ENCODE measurements around the gene TADA2B. TPM values are rescaled to one million over a fixed set of nuclear protein-coding genes. Genes with fewer than 3 reads are reported as not detected.

The TADA2B gene
- total RNA-seq, 2 experiments from 2014 or later = 8.2 to 9.9 TPM

- no peak overlapping the region for H3K27ac Mint-ChIP-seq
- CTCF ChIA-PET = interaction anchor here (0.6 kb wide), 1 partner anchor 256 kb away, joined by 4 read pairs; no protein-coding TSS in a partner anchor
These were observed 35.8 kb upstream of the TADA2B start for GRCh38 chr4:7007142-7007907.

GRCh38 chr4:7007944-7008343 is 35.2 kb upstream of the TADA2B start:
- DNase-seq = no peak
- intact Hi-C loops (cut with micrococcal nuclease) = no loop called here
- Mint-ChIP-seq H3K4me1 (ENCODE audit: low read depth) (no peaks in the 10 kb centered on the region), H3K36me3 (ENCODE audit: low read depth) (peaks cover 29% of the 10 kb centered on the region), H3K4me3 (no peak overlapping the region), H3K9me3 (no peaks in the 10 kb centered on the region), H3K27me3 (ENCODE audit: low read depth) (no peaks in the 10 kb centered on the region), H3K27ac (no peak overlapping the region)
- CTCF ChIA-PET = no interaction called here

More at GRCh38 chr4:7007142-7007907, 35.8 kb upstream of the TADA2B start:
- Mint-ChIP-seq H3K4me3 (no peak overlapping the region), H3K9me3 (no peaks in the 10 kb centered on the region), H3K4me1 (ENCODE audit: low read depth) (no peaks in the 10 kb centered on the region), H3K36me3 (ENCODE audit: low read depth) (peaks cover 28% of the 10 kb centered on the region), H3K27me3 (ENCODE audit: low read depth) (no peaks in the 10 kb centered on the region)
- intact Hi-C loops (cut with micrococcal nuclease) = no loop called here
- DNase-seq = no peak

- Mint-ChIP-seq H3K9me3 (no peaks in the 10 kb centered on the region), H3K4me3 (no peak overlapping the region), H3K36me3 (ENCODE audit: low read depth) (peaks cover 39% of the 10 kb centered on the region), H3K4me1 (ENCODE audit: low read depth) (peaks cover 2% of the 10 kb centered on the region), H3K27ac (no peak overlapping the region), H3K27me3 (ENCODE audit: low read depth) (no peaks in the 10 kb centered on the region)
- CTCF ChIA-PET = interaction anchor here (0.6 kb wide), 1 partner anchor 283 kb away, joined by 6 read pairs; no protein-coding TSS in a partner anchor
- intact Hi-C loops (cut with micrococcal nuclease) = no loop called here
- no peak for DNase-seq
These were observed 33.6 kb upstream of the TADA2B start for GRCh38 chr4:7009564-7009963.

GRCh38 chr4:7013175-7013574 is 30.0 kb upstream of the TADA2B start:
- peaks cover 40% of the 10 kb centered on the region for H3K36me3 Mint-ChIP-seq (ENCODE audit: low read depth)
- H3K4me1 Mint-ChIP-seq (ENCODE audit: low read depth) = peaks cover 2% of the 10 kb centered on the region
- DNase-seq = no peak
- intact Hi-C loops (cut with micrococcal nuclease) = no loop called here
- CTCF ChIA-PET = interaction anchor here (1.3 kb wide), 1 partner anchor 58 kb away, joined by 3 read pairs; no protein-coding TSS in a partner anchor
- H3K4me3 Mint-ChIP-seq = no peak overlapping the region
- H3K9me3 Mint-ChIP-seq = no peaks in the 10 kb centered on the region
- no peaks in the 10 kb centered on the region for H3K27me3 Mint-ChIP-seq (ENCODE audit: low read depth)
- no peak overlapping the region for H3K27ac Mint-ChIP-seq

- no peak overlapping the region for H3K27ac Mint-ChIP-seq
- CTCF ChIA-PET = no interaction called here
- no peaks in the 10 kb centered on the region for H3K27me3 Mint-ChIP-seq (ENCODE audit: low read depth)
- no peaks in the 10 kb centered on the region for H3K9me3 Mint-ChIP-seq
- no peak for DNase-seq
- intact Hi-C loops (cut with micrococcal nuclease) = no loop called here
- H3K36me3 Mint-ChIP-seq (ENCODE audit: low read depth) = peaks cover 33% of the 10 kb centered on the region
- H3K4me1 Mint-ChIP-seq (ENCODE audit: low read depth) = peaks cover 2% of the 10 kb centered on the region
- no peak overlapping the region for H3K4me3 Mint-ChIP-seq
These were observed 28.4 kb upstream of the TADA2B start for GRCh38 chr4:7014815-7015214.

GRCh38 chr4:7015383-7016035 is 27.7 kb upstream of the TADA2B start:
- Mint-ChIP-seq H3K4me3 (no peak overlapping the region), H3K36me3 (ENCODE audit: low read depth) (peaks cover 27% of the 10 kb centered on the region), H3K4me1 (ENCODE audit: low read depth) (peaks cover 2% of the 10 kb centered on the region), H3K27me3 (ENCODE audit: low read depth) (no peaks in the 10 kb centered on the region), H3K27ac (no peak overlapping the region), H3K9me3 (no peaks in the 10 kb centered on the region)
- CTCF ChIA-PET = no interaction called here
- intact Hi-C loops (cut with micrococcal nuclease) = no loop called here
- DNase-seq = no peak

- Mint-ChIP-seq H3K27me3 (ENCODE audit: low read depth) (no peaks in the 10 kb centered on the region), H3K27ac (no peak overlapping the region), H3K36me3 (ENCODE audit: low read depth) (peaks cover 21% of the 10 kb centered on the region), H3K4me1 (ENCODE audit: low read depth) (peaks cover 2% of the 10 kb centered on the region), H3K9me3 (no peaks in the 10 kb centered on the region), H3K4me3 (no peak overlapping the region)
- DNase-seq = no peak
- CTCF ChIA-PET = no interaction called here
- intact Hi-C loops (cut with micrococcal nuclease) = no loop called here
These were observed 27.1 kb upstream of the TADA2B start for GRCh38 chr4:7016086-7016485.

- intact Hi-C loops (cut with micrococcal nuclease) = no loop called here
- CTCF ChIA-PET = no interaction called here
- no peaks in the 10 kb centered on the region for H3K27me3 Mint-ChIP-seq (ENCODE audit: low read depth)
- H3K27ac Mint-ChIP-seq = no peak overlapping the region
- H3K9me3 Mint-ChIP-seq = no peaks in the 10 kb centered on the region
- no peak for DNase-seq
- peaks cover 2% of the 10 kb centered on the region for H3K4me1 Mint-ChIP-seq (ENCODE audit: low read depth)
- H3K4me3 Mint-ChIP-seq = no peak overlapping the region
- H3K36me3 Mint-ChIP-seq (ENCODE audit: low read depth) = peaks cover 20% of the 10 kb centered on the region
These were observed 26.7 kb upstream of the TADA2B start for GRCh38 chr4:7016512-7016911.

GRCh38 chr4:7017446-7018048 is 25.6 kb upstream of the TADA2B start:
- DNase-seq = no peak
- Mint-ChIP-seq H3K4me1 (ENCODE audit: low read depth) (peaks cover 2% of the 10 kb centered on the region), H3K9me3 (no peaks in the 10 kb centered on the region), H3K36me3 (ENCODE audit: low read depth) (peaks cover 23% of the 10 kb centered on the region), H3K27ac (no peak overlapping the region), H3K27me3 (ENCODE audit: low read depth) (no peaks in the 10 kb centered on the region), H3K4me3 (no peak overlapping the region)
- intact Hi-C loops (cut with micrococcal nuclease) = no loop called here
- CTCF ChIA-PET = interaction anchor here (0.6 to 1.5 kb wide), 2 partner anchors 12 to 85 kb away, joined by 3 read pairs; no protein-coding TSS in a partner anchor

- intact Hi-C loops (cut with micrococcal nuclease) = no loop called here
- H3K4me3 Mint-ChIP-seq = no peak overlapping the region
- no peak overlapping the region for H3K27ac Mint-ChIP-seq
- peaks cover 2% of the 10 kb centered on the region for H3K4me1 Mint-ChIP-seq (ENCODE audit: low read depth)
- CTCF ChIA-PET = interaction anchor here (1.5 kb wide), 1 partner anchor 85 kb away, joined by 3 read pairs; no protein-coding TSS in a partner anchor
- no peaks in the 10 kb centered on the region for H3K27me3 Mint-ChIP-seq (ENCODE audit: low read depth)
- H3K9me3 Mint-ChIP-seq = no peaks in the 10 kb centered on the region
- no peak for DNase-seq
- peaks cover 18% of the 10 kb centered on the region for H3K36me3 Mint-ChIP-seq (ENCODE audit: low read depth)
These were observed 24.9 kb upstream of the TADA2B start for GRCh38 chr4:7018281-7018680.

- no peak overlapping the region for H3K4me3 Mint-ChIP-seq
- no peaks in the 10 kb centered on the region for H3K4me1 Mint-ChIP-seq (ENCODE audit: low read depth)
These were observed 23.8 kb upstream of the TADA2B start for GRCh38 chr4:7019367-7019766.

GRCh38 chr4:7020290-7020689 is 22.9 kb upstream of the TADA2B start:
- intact Hi-C loops (cut with micrococcal nuclease) = no loop called here
- DNase-seq = no peak
- H3K4me1 Mint-ChIP-seq (ENCODE audit: low read depth) = no peaks in the 10 kb centered on the region
- CTCF ChIA-PET = no interaction called here
- peaks cover 5% of the 10 kb centered on the region for H3K36me3 Mint-ChIP-seq (ENCODE audit: low read depth)
- H3K27ac Mint-ChIP-seq = no peak overlapping the region
- H3K4me3 Mint-ChIP-seq = no peak overlapping the region
- no peaks in the 10 kb centered on the region for H3K9me3 Mint-ChIP-seq
- H3K27me3 Mint-ChIP-seq (ENCODE audit: low read depth) = no peaks in the 10 kb centered on the region

More at GRCh38 chr4:7019367-7019766, 23.8 kb upstream of the TADA2B start:
- Mint-ChIP-seq H3K27ac (no peak overlapping the region), H3K36me3 (ENCODE audit: low read depth) (peaks cover 10% of the 10 kb centered on the region), H3K9me3 (no peaks in the 10 kb centered on the region), H3K27me3 (ENCODE audit: low read depth) (no peaks in the 10 kb centered on the region)
- DNase-seq = no peak
- CTCF ChIA-PET = interaction anchor here (1.5 kb wide), 1 partner anchor 84 kb away, joined by 3 read pairs; no protein-coding TSS in a partner anchor
- intact Hi-C loops (cut with micrococcal nuclease) = no loop called here
